ENCODE measurements around the gene PRKAR1B.

The PRKAR1B gene

GRCh38 chr7:601036-601594 lies 126.0 kb downstream of the PRKAR1B start:
- DNase-seq, result no peak

- no peak for DNase-seq
These were observed 126.7 kb downstream of the PRKAR1B start for GRCh38 chr7:600149-601035.

DNA sequence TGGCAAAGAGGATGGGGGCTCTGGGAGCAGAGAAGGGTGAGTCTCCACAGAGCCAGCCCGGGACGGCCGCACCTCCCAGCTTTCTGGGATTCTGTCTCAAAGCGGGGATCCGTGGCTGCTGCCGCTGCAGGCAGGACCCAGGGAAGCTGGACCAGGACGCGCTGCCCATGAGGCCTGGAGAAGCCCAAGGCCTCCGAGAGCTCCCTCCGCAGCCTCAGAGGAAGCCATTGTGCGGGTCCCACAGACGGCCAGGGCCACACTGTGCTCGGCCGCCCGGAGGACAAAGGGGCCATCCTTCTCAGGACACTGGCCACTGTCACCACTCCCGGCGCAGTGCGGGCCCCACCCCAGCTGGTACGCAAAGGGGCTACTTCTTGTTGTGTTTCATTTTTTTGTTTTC lies 128.2 kb downstream of the PRKAR1B start:
- DNase-seq, result no peak

GRCh38 chr7:597348-598178 lies 129.5 kb downstream of the PRKAR1B start:
- DNase-seq, result no peak

GRCh38 chr7:596819-597182 lies 130.3 kb downstream of the PRKAR1B start:
- DNase-seq, result no peak

DNA sequence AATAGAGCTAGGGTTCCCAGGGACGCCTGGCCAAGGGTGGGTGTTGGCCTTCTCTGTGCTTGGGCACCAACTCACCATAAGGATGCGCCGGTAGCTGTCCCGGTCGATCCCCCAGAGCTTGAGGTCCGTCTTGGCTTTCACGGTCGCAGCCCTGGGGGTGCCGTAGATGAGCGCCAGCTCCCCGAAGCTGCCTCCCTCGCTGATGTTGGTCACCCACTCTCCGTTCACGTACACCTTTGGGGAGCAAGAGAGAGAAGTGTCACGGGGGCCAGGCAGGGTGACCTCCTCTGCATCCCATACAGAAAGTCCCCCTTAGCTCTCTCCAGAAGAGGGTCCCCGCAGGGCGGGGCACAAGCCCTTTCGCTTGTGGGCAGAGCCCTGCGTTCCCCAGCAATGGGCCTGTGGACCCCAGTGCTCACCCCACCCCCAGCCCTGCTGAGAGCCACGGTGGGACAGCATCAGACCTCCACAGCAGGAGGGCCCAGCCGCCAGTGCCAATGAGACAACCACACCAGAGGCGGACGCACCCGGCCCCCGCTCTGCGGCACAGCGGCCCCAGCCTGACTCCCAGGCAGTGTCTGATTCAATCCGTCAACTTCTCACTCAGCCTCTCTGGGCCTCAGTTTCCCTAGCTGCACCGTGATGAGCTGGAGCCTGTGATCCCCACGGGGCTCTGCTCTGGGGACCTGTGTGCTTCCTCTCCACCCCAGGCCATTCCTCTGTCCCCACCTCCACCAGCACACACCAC lies 130.8 kb downstream of the PRKAR1B start:
- DNase-seq, result no peak

GRCh38 chr7:595621-596010 lies 131.5 kb downstream of the PRKAR1B start:
- no peak for DNase-seq

GRCh38 chr7:594920-595620 lies 132.0 kb downstream of the PRKAR1B start:
- no peak for DNase-seq

DNA sequence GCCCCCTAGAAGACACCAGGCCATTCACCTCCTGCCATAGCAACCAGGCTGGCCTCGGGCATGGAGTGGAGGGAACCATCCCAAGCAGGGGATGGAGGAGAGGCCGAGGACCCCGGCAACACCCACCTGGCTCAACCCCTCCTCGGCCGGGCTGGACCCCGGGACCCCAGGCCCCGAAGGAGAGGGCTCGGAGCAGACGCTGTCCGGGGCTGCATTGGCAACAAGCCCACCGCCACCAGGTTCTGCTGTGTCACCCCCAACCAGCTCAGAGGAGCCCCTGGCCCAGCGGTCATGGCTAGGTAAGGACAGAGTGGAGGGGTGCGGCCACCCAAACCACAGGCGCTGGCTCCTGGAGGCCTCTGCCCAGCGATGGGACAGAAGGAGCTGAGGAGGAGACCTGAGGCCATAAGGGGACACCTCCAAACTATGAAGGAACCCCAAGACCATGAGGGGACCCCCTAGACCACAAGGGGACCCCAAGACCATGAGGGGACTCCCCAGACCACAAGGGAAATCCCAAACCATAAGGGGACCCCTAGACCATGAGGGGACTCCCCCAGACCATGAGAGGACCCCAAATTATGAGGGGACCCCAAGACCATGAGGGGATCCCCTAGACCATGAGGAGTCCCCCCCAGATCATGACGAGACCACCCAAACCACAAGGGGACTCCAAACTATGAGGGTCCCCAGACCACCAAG lies 132.7 kb downstream of the PRKAR1B start:
- no peak for DNase-seq

DNA sequence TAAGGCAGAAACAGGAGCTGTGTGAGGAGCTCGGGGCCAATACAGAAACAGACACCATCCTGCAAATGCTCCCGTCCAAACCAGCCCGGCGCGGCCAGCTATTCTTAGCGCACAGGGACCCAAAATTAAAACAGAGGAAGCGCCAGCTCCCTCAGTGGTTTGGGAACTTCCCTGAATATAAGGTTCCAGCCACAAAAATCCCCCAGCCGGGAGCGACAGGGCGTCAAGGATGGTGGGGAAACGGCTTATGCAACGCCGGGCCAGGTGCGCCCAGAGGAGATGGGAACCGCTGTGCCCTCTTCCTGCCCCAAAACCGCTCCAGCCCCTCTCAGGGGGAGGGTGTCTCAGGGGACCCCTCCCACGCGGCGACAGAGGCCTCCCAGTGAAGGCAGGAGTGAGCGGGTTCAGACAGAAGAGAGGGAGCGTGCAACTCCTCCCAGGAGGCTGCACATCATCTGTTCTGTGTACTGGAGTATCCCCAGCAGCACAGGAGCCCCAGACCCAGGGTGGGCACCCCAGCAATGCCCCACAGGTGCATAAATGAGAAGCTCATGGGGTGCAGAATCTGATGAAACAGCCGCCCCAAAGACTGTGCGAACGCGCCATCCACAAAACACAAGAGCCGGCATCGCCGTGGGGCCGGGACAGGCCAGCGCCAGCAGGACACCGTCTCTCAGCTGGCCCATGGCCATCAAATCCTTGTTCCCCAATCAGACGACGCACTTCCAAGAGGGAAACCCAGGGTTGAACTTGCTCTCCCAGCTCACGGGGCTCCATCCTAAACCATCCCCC lies 133.6 kb downstream of the PRKAR1B start:
- DNase-seq, result no peak

GRCh38 chr7:591856-592628 lies 135.0 kb downstream of the PRKAR1B start:
- DNase-seq, result no peak

DNA sequence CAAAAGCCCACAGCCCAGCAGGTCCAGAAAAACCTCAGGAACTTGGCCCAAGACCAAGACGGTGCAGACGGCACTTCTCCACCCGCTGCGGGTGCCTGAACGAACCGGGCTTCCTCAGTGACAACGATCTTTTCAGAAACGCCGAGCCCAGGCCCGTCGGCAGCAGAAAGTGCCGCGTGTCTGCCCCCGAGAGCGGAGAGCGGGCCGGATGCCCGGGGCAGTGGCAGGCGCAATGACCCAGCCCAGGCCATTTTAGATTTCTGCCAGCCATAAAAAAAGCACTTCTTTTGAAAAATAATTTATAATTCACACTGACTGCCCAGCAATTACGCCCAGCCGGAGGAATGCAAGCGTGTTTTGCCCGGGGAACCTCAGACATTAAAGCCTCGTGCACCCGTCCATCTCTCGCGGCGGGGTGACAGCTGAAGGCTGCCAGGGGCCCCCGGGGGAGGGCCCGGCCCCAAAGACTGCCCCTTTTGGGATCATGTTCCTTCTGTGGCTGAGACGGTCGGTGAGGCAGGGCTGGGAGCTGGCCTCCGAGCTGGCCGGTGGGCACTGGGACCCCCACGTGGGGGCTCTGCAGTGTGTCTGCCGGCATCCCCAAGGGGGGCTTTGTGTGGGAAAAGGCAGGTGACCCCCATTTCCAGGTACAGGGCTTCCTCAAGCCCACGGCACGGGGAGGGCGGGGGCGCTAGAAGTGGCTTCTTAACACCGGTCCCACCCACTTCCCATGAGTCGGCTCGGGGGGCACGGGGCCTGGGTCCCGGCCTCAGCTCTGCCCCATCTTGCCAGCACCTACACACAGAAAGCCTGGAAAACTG lies 136.1 kb downstream of the PRKAR1B start:
- no peak for DNase-seq

DNA sequence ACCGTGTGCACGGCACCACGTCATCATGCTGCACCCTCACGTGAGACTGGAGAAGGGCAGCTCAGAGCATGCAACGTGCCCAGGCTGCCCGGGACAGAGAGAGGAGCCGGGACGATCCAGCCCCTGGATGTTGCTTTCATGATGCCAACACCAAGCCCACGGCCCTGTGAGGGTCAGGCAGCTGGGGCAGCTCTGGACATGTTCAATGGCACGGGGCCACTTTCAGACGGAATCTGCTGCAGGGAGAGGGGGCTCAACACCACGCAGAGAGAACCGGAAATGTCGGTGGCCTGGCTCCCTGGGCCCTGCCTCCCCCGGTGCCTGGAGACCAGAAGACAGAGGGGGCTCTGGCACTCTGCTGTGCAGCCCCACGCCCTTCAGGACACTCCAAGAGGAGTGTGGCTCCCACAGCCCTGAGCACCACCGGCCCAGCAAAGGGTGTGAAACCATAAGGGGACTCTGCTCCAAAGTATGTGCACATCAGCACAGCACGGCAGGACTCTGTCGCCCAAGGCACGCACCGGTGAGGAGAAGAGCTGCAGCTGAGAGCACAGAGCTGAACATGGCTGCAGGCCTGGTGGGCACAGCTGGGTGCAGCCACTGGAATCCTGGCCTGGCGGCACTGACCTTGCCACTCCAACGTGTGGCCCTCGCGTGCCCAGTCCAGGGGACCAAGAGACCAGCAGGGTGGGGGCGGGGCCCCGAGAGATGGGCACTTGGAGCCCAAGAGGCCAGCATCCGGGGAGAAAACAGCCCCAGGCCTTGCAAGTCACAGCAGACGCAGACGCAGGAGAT lies 137.1 kb downstream of the PRKAR1B start:
- DNase-seq, result no peak

GRCh38 chr7:587767-588166 lies 139.3 kb downstream of the PRKAR1B start:
- no peak for DNase-seq

DNA sequence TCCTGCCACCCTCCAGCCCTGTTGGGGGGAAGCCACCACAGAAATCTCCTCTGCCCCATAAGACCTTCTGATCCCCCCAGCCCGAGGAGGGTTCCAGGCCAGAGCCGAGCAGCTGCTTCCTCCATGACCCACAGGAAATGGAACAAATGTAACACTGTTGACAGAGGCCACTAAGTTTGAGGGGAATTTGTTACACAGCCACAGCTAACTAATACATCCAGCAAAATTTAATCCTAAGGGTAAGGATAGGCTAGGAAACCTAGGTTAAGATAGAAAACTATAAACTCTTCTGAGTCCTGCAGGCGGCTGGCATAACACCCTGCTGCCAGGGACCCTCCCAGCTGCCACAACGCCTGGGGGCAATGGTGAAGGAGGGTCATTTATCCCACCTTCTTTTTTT lies 140.6 kb downstream of the PRKAR1B start:
- DNase-seq, result no peak

DNA sequence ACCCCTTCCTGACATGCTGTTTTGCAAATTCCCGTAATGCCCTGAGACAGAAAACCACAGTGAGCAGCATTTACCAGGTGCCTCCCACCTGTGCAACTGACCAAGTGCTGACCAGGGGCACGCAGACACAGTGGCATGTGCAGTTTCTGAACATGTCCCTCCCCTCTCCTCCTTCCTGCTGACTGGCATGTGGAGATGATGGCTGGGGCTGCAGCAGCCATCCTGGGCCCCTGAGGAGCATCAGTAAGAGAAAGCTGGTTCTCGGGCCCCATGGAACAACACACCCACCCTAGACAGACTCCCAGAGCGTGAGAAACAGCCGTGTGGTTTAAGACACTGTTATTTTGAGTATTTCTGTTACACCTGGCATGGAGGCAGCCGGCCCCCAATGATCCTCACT lies 141.2 kb downstream of the PRKAR1B start:
- no peak for DNase-seq

- no peak for DNase-seq
These were observed 141.8 kb downstream of the PRKAR1B start for GRCh38 chr7:585229-585711.

- no peak for DNase-seq
These were observed 142.3 kb downstream of the PRKAR1B start for GRCh38 chr7:584820-585219.
